Nephron (organoid): ENCODE results near the gene C19orf25.
"Not testable (repeated sequence)": the region's sequence is repeated elsewhere in the genome, so short reads cannot be mapped to it uniquely, and the experiment has no call there.

ENCODE experiments used
- H3K27ac Mint-ChIP-seq, 3 experiments: 2 replicates each; pipeline ENCODE4 v1.8.0; 2020; ENCODE audit warnings: mixed read lengths in 3 of 3, mild to moderate bottlenecking in 2 of 3, moderate library complexity in 1 of 3
- H3K27me3 Mint-ChIP-seq: 2 replicates; pipeline ENCODE4 v1.8.0; 2021; ENCODE audit warnings: low read depth, mild to moderate bottlenecking, moderate library complexity, mixed read lengths
- H3K36me3 Mint-ChIP-seq: 2 replicates; pipeline ENCODE4 v1.8.0; 2020; ENCODE audit warnings: low read depth, mixed read lengths
- H3K4me1 Mint-ChIP-seq: 2 replicates; pipeline ENCODE4 v1.8.0; 2020; ENCODE audit warnings: mixed read lengths
- H3K4me3 Mint-ChIP-seq, 3 experiments: 2 replicates each; pipeline ENCODE4 v1.8.0; 2020; ENCODE audit warnings: mild to moderate bottlenecking in 3 of 3, mixed read lengths in 3 of 3, moderate library complexity in 2 of 3
- H3K9me3 Mint-ChIP-seq: 2 replicates; pipeline ENCODE4 v1.8.0; 2020; ENCODE audit warnings: mixed read lengths
- TF ChIP-seq, protein P1 (sequence below), 3 experiments: fragments of 200-600 bp; sonication (generic); IDR thresholded peaks; one replicate each; pipeline ENCODE4 v1.5.0; 2021; ENCODE audit warnings: antibody characterized with exemption in 3 of 3; ENCODE audit not compliant: unreplicated experiment in 3 of 3

Gene C19orf25

DNA sequence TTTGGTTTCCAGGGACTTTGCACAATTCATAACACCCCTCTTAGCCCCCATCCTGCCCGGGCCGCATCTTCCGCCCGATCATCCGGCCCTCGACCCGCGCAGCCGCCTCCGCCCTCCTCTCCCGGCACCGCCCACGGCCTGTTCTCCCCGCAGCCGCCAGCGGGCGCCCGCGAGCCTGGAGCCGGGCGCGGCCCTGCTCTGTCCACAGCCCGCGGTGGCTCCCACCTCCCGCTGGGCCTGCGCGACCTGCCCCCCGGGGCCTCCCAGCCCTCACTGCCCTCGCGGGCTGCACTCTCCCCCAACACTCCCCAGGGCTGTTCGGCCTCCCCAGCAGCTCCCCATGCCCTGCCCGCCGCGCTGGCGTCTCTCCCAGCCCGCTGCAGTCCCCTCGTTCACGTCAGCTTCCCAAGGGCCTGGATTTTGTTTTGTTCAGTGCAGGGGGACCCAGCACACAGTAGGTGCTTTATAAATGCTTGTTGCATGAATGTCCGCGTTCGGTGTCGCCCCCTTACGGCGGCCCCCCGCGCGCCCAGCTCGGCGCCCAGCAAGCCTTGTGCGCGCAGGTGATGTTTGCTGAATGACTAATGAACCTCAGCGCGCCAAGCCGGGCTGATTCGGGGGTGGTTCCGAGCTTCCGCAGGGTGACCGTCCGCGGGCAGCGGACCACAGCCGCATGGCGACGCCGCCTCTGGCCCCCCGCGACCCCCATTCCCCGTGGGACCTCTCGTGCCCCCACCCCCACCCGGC is 33.7 kb downstream of the C19orf25 start:
- Mint-ChIP-seq H3K9me3 (no peaks in the 10 kb centered on the region), H3K4me1 (peaks cover 5% of the 10 kb centered on the region), H3K36me3 (peaks cover 26% of the 10 kb centered on the region), H3K4me3 (peak overlapping the region; percentile 52 to 71 (median 56)), H3K27me3 (peaks cover 41% of the 10 kb centered on the region), H3K27ac (no peak overlapping the region)
- TF ChIP-seq, protein P1, sequence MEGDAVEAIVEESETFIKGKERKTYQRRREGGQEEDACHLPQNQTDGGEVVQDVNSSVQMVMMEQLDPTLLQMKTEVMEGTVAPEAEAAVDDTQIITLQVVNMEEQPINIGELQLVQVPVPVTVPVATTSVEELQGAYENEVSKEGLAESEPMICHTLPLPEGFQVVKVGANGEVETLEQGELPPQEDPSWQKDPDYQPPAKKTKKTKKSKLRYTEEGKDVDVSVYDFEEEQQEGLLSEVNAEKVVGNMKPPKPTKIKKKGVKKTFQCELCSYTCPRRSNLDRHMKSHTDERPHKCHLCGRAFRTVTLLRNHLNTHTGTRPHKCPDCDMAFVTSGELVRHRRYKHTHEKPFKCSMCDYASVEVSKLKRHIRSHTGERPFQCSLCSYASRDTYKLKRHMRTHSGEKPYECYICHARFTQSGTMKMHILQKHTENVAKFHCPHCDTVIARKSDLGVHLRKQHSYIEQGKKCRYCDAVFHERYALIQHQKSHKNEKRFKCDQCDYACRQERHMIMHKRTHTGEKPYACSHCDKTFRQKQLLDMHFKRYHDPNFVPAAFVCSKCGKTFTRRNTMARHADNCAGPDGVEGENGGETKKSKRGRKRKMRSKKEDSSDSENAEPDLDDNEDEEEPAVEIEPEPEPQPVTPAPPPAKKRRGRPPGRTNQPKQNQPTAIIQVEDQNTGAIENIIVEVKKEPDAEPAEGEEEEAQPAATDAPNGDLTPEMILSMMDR (IDR thresholded peaks at IDR 0.05; ENCODE audit: unreplicated experiment in 3 of 3): peak; percentile 97

DNA sequence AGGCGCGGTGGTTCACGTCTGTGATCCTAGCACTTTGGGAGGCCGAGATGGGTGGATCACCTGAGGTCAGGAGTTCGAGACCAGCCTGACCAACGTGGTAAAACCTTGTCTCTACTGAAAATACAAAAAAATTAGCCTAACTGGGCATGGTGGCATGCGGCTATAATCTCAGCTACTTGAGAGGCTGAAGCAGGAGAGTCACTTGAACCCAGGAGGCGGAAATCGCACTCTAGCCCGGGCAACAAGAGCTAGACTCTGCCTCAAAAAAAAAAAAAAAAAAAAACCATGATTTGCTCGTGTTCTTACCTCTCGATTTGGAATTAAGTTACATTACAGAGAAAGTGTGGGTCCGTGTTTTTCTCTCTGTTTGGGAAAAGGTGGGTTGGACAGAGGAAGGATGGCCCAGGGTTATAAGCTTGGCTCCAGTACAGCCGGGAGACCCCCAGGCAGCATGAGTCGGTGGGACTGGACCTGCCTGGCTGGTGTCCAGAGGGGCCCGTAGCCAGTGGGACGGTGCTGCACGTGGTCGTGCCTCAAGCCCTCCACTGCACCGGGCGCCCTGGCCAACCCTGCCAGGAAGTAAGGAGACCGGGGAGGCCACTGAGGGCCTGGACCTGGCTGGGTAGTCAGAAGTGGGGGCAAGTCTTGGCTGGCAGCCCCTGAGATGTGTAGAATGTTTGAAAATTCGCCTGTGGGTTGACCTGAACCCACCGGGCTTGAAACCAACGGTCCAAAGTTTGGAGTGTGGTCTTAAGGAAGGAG is 37.2 kb downstream of the C19orf25 start:
- no peaks in the 10 kb centered on the region for H3K9me3 Mint-ChIP-seq
- TF ChIP-seq, protein P1 (IDR thresholded peaks at IDR 0.05; ENCODE audit: unreplicated experiment in 3 of 3): no peak
- H3K27ac Mint-ChIP-seq: no peak overlapping the region
- H3K36me3 Mint-ChIP-seq: peaks cover 32% of the 10 kb centered on the region
- H3K4me1 Mint-ChIP-seq: no peaks in the 10 kb centered on the region
- peak overlapping the region; percentile 75 to 99 (median 98) for H3K4me3 Mint-ChIP-seq
- peaks cover 10% of the 10 kb centered on the region for H3K27me3 Mint-ChIP-seq

DNA sequence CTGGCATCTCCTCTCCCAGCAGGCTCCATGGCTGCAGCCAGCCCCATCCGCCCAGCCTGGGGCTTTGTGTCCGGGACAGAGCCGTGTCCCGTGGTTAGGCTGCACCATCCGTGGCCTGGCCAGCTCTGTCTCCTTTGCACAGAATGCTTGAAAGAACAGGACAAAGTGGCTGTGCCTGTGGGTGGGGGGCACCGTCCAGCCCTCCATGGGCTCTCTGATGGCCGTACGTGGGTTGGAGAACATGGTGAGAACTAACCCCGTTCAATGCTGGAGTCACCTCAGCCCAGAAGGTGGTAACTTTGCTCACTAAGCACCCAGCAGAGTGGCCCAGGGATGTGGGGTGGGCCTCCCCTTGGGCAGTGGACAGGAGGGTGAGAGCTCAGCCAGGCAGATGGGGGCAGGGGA is 38.0 kb downstream of the C19orf25 start:
- TF ChIP-seq, protein P1 (IDR thresholded peaks at IDR 0.05; ENCODE audit: unreplicated experiment in 3 of 3): no peak
- H3K4me1 Mint-ChIP-seq: no peaks in the 10 kb centered on the region
- no peaks in the 10 kb centered on the region for H3K9me3 Mint-ChIP-seq
- H3K4me3 Mint-ChIP-seq: peak overlapping the region; percentile 98 to 99 (median 99)
- peaks cover 6% of the 10 kb centered on the region for H3K27me3 Mint-ChIP-seq
- H3K36me3 Mint-ChIP-seq: peaks cover 32% of the 10 kb centered on the region
- H3K27ac Mint-ChIP-seq: no peak overlapping the region

DNA sequence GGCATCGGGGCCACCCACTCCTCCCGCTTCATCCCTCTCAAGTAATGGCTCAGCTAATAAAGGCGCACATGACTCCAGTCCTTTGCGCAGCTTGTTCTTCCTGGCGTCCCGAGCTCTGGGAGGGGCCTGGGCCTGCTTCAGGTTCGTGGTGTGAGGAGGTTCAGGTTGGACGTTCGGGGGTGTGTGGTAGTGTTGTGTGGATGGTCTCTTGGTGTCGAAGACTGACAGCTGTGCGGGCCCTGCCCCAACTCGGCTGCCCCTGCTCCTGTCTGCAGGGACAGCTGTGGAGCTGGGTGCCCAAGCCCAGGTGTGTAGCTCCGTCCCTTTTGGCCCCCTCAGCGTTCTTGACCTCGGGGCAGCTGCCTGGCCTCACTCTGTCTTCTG is 38.6 kb downstream of the C19orf25 start:
- Mint-ChIP-seq H3K36me3 (peaks cover 36% of the 10 kb centered on the region), H3K9me3 (no peaks in the 10 kb centered on the region), H3K27ac (no peak overlapping the region), H3K27me3 (peaks cover 6% of the 10 kb centered on the region), H3K4me1 (no peaks in the 10 kb centered on the region), H3K4me3 (peak overlapping the region; percentile 98 to 99 (median 99))
- TF ChIP-seq, protein P1 (IDR thresholded peaks at IDR 0.05; ENCODE audit: unreplicated experiment in 3 of 3): no peak

DNA sequence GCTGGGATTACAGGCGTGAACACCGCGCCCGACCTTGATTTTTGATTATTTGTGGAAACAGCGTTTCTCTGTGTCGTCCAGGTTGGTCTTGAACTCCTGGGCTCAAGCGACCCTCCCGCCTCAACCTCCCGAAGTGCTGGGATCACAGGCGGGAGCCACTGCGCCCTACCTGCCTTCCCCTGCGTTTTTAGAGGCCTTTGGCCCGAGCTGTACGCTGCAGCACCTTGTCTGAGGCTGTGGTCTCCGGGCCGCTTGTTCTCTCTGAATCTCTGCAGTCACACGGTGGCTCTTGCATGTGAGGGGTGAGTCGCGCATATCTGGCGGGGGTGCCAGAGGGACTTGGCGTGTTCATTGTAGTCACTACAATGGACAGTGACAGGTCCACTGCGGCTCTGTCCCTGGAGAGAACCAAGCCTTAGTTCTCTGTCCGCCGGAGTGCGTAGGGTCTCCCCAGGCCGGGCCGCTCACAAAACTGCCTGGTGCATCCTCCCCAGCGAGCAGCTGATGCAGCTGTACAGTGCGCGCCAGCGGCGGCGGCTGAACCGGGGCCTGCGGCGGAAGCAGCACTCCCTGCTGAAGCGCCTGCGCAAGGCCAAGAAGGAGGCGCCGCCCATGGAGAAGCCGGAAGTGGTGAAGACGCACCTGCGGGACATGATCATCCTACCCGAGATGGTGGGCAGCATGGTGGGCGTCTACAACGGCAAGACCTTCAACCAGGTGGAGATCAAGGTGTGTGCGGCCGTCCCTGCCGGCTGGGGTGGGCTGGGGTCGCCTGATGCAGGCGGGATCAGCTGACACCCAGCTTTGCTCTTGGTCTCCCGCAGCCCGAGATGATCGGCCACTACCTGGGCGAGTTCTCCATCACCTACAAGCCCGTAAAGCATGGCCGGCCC is 39.2 kb downstream of the C19orf25 start:
- H3K9me3 Mint-ChIP-seq: not testable (repeated sequence)
- Mint-ChIP-seq H3K36me3 (peaks cover 39% of the 10 kb centered on the region), H3K27ac (peak overlapping the region in 2 of 3 experiments; percentile 74 to 99)

DNA sequence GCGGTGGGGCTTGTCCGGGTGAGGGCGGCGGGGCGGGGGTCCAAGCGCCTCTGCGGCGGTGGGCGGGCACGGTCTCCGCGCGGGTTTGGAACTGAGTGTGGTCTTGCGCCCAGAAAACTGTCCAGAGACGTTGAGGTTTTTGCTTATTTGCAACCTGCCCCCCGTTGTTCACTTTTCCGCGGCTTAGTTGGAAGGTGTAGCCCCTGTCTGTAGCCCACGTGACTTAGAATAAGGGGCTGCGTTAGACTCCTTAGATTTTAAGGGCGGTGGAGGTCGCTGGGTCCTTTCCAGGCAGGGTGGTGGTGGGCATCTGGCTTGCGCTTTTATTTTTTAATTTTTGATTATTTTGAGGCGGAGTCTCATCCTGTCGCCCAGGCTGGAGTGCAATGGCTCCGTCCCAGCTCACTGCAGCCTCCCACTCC is 40.1 kb downstream of the C19orf25 start:
- Mint-ChIP-seq H3K27ac (peak overlapping the region; percentile 87 to 99 (median 94)), H3K9me3 (no peaks in the 10 kb centered on the region), H3K4me1 (no peaks in the 10 kb centered on the region), H3K27me3 (no peaks in the 10 kb centered on the region), H3K36me3 (peaks cover 39% of the 10 kb centered on the region), H3K4me3 (peak overlapping the region; percentile 98 to 99 (median 99))
- TF ChIP-seq, protein P1 (IDR thresholded peaks at IDR 0.05; ENCODE audit: unreplicated experiment in 3 of 3): no peak

More for the DNA sequence above, 39.2 kb downstream of the C19orf25 start:
- not testable (repeated sequence) for H3K4me1 Mint-ChIP-seq, H3K27me3 Mint-ChIP-seq
- peak overlapping the region; percentile 98 to 99 (median 99) for H3K4me3 Mint-ChIP-seq
